ENCODE measurements around the gene GABARAP.
A peak's percentile ranks its signal among the peaks of the same experiment; 100 is the strongest.

The GABARAP gene

GRCh38 chr17:7239091-7240027, 2.9 kb downstream of the GABARAP start, which contains the start of gene PHF23:
TSS of gene PHF23 (minus strand) at chr17:7239457. CDS start at chr17:7239279, 178 bp downstream.
- DNase-seq, result peak; percentile 94

GRCh38 chr17:7238420-7239090, 3.7 kb downstream of the GABARAP start:
- DNase-seq, result no peak

- peak; percentile 86 for DNase-seq
These were observed 4.4 kb downstream of the GABARAP start for GRCh38 chr17:7237761-7238419.

- DNase-seq, result no peak
These were observed 4.9 kb downstream of the GABARAP start for GRCh38 chr17:7237266-7237760.

- DNase-seq, result no peak
These were observed 5.4 kb downstream of the GABARAP start for GRCh38 chr17:7236808-7237207.

GRCh38 chr17:7235693-7236665, 6.3 kb downstream of the GABARAP start:
- no peak for DNase-seq

GRCh38 chr17:7234083-7234951, 7.9 kb downstream of the GABARAP start, which contains the start of gene DVL2:
TSS of gene DVL2 (minus strand) at chr17:7234517. CDS start at chr17:7234262, 255 bp downstream.
- peak; percentile 93 for DNase-seq

GRCh38 chr17:7233701-7234082, 8.6 kb downstream of the GABARAP start:
- no peak for DNase-seq

- no peak for DNase-seq
These were observed 10.1 kb downstream of the GABARAP start for GRCh38 chr17:7232114-7232513.

- no peak for DNase-seq
These were observed 12.7 kb downstream of the GABARAP start for GRCh38 chr17:7229504-7229903.

- no peak for DNase-seq
These were observed 13.3 kb downstream of the GABARAP start for GRCh38 chr17:7228920-7229319.

GRCh38 chr17:7226721-7227710, 15.2 kb downstream of the GABARAP start:
- DNase-seq, result no peak

GRCh38 chr17:7225711-7226331, 16.4 kb downstream of the GABARAP start:
- no peak for DNase-seq

GRCh38 chr17:7224661-7225111, 17.6 kb downstream of the GABARAP start:
- no peak for DNase-seq

- no peak for DNase-seq
These were observed 18.1 kb downstream of the GABARAP start for GRCh38 chr17:7224110-7224509.

GRCh38 chr17:7223375-7223774, 18.9 kb downstream of the GABARAP start:
- no peak for DNase-seq

- no peak for DNase-seq
These were observed 19.3 kb downstream of the GABARAP start for GRCh38 chr17:7222972-7223292.

GRCh38 chr17:7222093-7222971, 19.9 kb downstream of the GABARAP start:
- DNase-seq, result no peak

All from activated T-cell treated with anti-CD3 and anti-CD28 coated beads for 4 hours (primary cell).